ENCODE results near the gene SECTM1. TPM values are rescaled to one million over a fixed set of nuclear protein-coding genes. Genes with fewer than 3 reads are reported as not detected.
A peak's percentile ranks its signal among the peaks of the same experiment; 100 is the strongest.

SECTM1 gene
- total and polyA plus RNA-seq, 9 of the 15 experiments (the other 6 are each of a cell fraction or from before 2014, with no cell fraction given): 0.11 to 0.46 (median 0.18) TPM; not detected in 6

DNA sequence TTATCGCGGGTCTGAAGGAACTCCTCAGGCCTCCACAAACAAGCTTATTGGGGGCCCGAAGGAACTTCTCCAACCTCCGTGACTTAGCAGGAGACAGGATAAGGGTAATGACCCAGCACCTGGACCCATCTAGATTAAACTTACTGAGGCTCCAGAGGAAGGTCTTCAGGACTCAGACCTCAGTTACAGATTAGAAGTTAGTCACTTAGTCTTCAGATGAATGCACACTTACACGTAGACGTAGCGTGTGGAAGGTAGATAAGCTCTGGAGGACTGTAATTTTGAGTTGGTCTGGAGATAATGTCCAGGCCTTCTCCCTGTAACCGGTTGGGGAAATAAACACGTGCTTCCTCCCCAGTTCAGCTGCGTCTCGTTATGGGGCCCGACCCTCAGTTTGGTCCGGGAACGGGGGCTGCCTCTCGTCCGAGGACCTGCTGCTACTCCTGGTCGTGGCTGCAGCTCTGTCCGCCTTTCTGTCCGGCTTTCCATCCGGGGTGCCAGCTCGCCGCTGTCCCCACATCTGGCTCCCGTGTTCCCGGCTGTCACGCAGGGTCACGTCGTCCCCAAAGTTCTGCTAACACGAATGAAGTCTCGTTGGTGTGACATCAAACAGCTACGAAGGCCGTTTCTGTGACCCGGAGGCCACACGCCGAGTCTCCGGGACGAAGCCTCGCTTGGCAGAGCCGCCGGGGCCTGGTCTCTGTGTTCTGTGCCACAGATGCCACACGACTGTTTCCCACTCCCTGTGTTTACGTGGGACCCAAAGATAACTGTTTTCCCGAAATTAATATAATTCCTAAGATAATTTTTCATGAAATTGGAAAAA, 11.8 kb upstream of the SECTM1 start (continued):
- TF ChIP-seq, protein P1, sequence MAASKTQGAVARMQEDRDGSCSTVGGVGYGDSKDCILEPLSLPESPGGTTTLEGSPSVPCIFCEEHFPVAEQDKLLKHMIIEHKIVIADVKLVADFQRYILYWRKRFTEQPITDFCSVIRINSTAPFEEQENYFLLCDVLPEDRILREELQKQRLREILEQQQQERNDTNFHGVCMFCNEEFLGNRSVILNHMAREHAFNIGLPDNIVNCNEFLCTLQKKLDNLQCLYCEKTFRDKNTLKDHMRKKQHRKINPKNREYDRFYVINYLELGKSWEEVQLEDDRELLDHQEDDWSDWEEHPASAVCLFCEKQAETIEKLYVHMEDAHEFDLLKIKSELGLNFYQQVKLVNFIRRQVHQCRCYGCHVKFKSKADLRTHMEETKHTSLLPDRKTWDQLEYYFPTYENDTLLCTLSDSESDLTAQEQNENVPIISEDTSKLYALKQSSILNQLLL (CRISPR knock-in tag; IDR thresholded peaks at IDR 0.05; ENCODE audit: borderline replicate concordance): no peak
- TF ChIP-seq RNF2 (IDR thresholded peaks at IDR 0.05) (peak; percentile 96), MBD2 (IDR thresholded peaks at IDR 0.05; ENCODE audit: borderline replicate concordance, low read depth) (peak; percentile 81), CCNT2 (IDR thresholded peaks at IDR 0.05; ENCODE audit: borderline replicate concordance, extremely low read depth, insufficient read length, low read depth, low read length) (peak; percentile 93), CTBP1 (IDR thresholded peaks at IDR 0.05; ENCODE audit: borderline replicate concordance) (peak; percentile 98), CBX2 (IDR thresholded peaks at IDR 0.05; ENCODE audit: insufficient read depth, low read length, poor library complexity, severe bottlenecking) (no peak), JUND (IDR thresholded peaks at IDR 0.05; ENCODE audit: borderline replicate concordance, low read depth, low read length) (peak; percentile 86), JUND (tag; IDR thresholded peaks at IDR 0.05; ENCODE audit: borderline replicate concordance, low read depth, low read length) (peak; percentile 77; the same call in 2 of the 3 replicates), HNRNPH1 (optimal IDR thresholded peaks at IDR 0.05; ENCODE audit: low read depth, low read length) (no peak), ZFP1 (CRISPR knock-in tag; IDR thresholded peaks at IDR 0.05) (no peak; the same call in 1 of the 2 replicates), KAT2B (IDR thresholded peaks at IDR 0.05; ENCODE audit: low read depth, low read length) (no peak), BRD9 (IDR thresholded peaks at IDR 0.05; ENCODE audit: low read depth, partially characterized antibody) (peak; percentile 94), ZC3H11A (IDR thresholded peaks at IDR 0.05; ENCODE audit: low read depth, low read length) (no peak), ARID2 (IDR thresholded peaks at IDR 0.05) (no peak), NEUROD1 (IDR thresholded peaks at IDR 0.05; ENCODE audit: borderline replicate concordance, low read depth, low read length, partially characterized antibody) (peak; percentile 71), NFIC (IDR thresholded peaks at IDR 0.05) (peak; percentile 93), NCOR1 (IDR thresholded peaks at IDR 0.05) (peak; percentile 98), ZNF143 (CRISPR knock-in tag; IDR thresholded peaks at IDR 0.05) (no peak), ZSCAN29 (IDR thresholded peaks at IDR 0.05) (no peak), SMC3 (conservative IDR thresholded peaks at IDR 0.05; ENCODE audit: insufficient read depth, low read depth, low read length) (no peak)
- TF ChIP-seq, protein P2, sequence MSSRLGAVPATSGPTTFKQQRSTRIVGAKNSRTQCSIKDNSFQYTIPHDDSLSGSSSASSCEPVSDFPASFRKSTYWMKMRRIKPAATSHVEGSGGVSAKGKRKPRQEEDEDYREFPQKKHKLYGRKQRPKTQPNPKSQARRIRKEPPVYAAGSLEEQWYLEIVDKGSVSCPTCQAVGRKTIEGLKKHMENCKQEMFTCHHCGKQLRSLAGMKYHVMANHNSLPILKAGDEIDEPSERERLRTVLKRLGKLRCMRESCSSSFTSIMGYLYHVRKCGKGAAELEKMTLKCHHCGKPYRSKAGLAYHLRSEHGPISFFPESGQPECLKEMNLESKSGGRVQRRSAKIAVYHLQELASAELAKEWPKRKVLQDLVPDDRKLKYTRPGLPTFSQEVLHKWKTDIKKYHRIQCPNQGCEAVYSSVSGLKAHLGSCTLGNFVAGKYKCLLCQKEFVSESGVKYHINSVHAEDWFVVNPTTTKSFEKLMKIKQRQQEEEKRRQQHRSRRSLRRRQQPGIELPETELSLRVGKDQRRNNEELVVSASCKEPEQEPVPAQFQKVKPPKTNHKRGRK (tag; IDR thresholded peaks at IDR 0.05): no peak
- TF ChIP-seq, protein P3, sequence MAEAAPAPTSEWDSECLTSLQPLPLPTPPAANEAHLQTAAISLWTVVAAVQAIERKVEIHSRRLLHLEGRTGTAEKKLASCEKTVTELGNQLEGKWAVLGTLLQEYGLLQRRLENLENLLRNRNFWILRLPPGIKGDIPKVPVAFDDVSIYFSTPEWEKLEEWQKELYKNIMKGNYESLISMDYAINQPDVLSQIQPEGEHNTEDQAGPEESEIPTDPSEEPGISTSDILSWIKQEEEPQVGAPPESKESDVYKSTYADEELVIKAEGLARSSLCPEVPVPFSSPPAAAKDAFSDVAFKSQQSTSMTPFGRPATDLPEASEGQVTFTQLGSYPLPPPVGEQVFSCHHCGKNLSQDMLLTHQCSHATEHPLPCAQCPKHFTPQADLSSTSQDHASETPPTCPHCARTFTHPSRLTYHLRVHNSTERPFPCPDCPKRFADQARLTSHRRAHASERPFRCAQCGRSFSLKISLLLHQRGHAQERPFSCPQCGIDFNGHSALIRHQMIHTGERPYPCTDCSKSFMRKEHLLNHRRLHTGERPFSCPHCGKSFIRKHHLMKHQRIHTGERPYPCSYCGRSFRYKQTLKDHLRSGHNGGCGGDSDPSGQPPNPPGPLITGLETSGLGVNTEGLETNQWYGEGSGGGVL (CRISPR knock-in tag; IDR thresholded peaks at IDR 0.05): no peak; the same call in 1 of the 2 replicates
- TF ChIP-seq, protein P4, sequence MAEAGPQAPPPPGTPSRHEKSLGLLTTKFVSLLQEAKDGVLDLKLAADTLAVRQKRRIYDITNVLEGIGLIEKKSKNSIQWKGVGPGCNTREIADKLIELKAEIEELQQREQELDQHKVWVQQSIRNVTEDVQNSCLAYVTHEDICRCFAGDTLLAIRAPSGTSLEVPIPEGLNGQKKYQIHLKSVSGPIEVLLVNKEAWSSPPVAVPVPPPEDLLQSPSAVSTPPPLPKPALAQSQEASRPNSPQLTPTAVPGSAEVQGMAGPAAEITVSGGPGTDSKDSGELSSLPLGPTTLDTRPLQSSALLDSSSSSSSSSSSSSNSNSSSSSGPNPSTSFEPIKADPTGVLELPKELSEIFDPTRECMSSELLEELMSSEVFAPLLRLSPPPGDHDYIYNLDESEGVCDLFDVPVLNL (CRISPR knock-in tag; IDR thresholded peaks at IDR 0.05; ENCODE audit: low read depth): no peak
